HuH-7.5 (cell line): ENCODE data around the gene TTPAL.

Experiments used
- DNase-seq: peaks from one replicate; pipeline ENCODE4 v3.0.0; 2011; ENCODE audit warnings: low spot score

The TTPAL gene

GRCh38 chr20:44537993-44538392 lies 62.3 kb downstream of the TTPAL start:
- DNase-seq: no peak

- DNase-seq: no peak
Observed at GRCh38 chr20:44540834-44541233, 65.2 kb downstream of the TTPAL start.

GRCh38 chr20:44541992-44542391 lies 66.3 kb downstream of the TTPAL start:
- no peak for DNase-seq

- no peak for DNase-seq
Observed at GRCh38 chr20:44542890-44543289, 67.2 kb downstream of the TTPAL start.

- DNase-seq: no peak
Observed at GRCh38 chr20:44543358-44543757, 67.7 kb downstream of the TTPAL start.
